IMR-90 (cell line): ENCODE data around the gene MTFR1L. TPM values are rescaled to one million over a fixed set of nuclear protein-coding genes. Genes with fewer than 3 reads are reported as not detected.

Experiments used
- ATAC-seq: fragments of 200-7000 bp; cut with Tn5 transposase; 2 replicates; pipeline ENCODE4 v1.9.1; 2020; ENCODE audit warnings: low read depth, mild to moderate bottlenecking, moderate library complexity
- BruUV-seq: library from RNA; stranded (reverse); fragments of 400-500 nt; replicated peaks from 2 replicates; lab custom pipeline; 2021; lab: Mats Ljungman, UMichigan
- CTCF ChIA-PET: fragments of 300-600 bp; formaldehyde crosslinking; extraction: SDS; loops from one replicate; lab custom pipeline; 2021; ENCODE audit warnings: antibody characterized with exemption; lab: Yijun Ruan, JAX
- POLR2A ChIA-PET: fragments of 300-600 bp; sonication (Branson Sonifier 250); formaldehyde crosslinking; loops from one replicate; lab custom pipeline; 2022; ENCODE audit warnings: antibody characterized with exemption; ENCODE audit not compliant: unreplicated experiment; lab: Charles Lee
- DNase-seq: peaks from one replicate; pipeline ENCODE4 v3.0.0; 2013
- H2AFZ ChIP-seq: replicated peaks from 2 replicates; pipeline ENCODE3; 2013; ENCODE audit warnings: low read length, mild to moderate bottlenecking; ENCODE audit not compliant: poor library complexity
- H2AK5ac ChIP-seq: 2 replicates; pipeline ENCODE4 v1.6.1; 2013; ENCODE audit warnings: low read depth, low read length, inconsistent platforms
- H2AK9ac ChIP-seq: replicated peaks from 2 replicates; pipeline ENCODE3; 2013; ENCODE audit warnings: mild to moderate bottlenecking, low read depth, low read length, moderate library complexity; ENCODE audit not compliant: poor library complexity
- H2BK120ac ChIP-seq: 2 replicates; pipeline ENCODE4 v1.6.1; 2013; ENCODE audit warnings: low read depth, low read length, inconsistent platforms
- H2BK15ac ChIP-seq: 3 replicates; pipeline ENCODE4 v1.6.1; 2013; ENCODE audit warnings: low read depth, low read length, inconsistent platforms
- H2BK20ac ChIP-seq: 2 replicates; pipeline ENCODE4 v1.6.1; 2013; ENCODE audit warnings: low read depth, mild to moderate bottlenecking, inconsistent platforms, low read length, moderate library complexity
- H2BK5ac ChIP-seq: 2 replicates; pipeline ENCODE4 v1.6.1; 2013; ENCODE audit warnings: mild to moderate bottlenecking, low read depth, low read length, inconsistent platforms; ENCODE audit not compliant: poor library complexity, severe bottlenecking
- H3K14ac ChIP-seq: replicated peaks from 2 replicates; pipeline ENCODE4 v1.6.1; 2013; ENCODE audit warnings: low read depth, low read length, inconsistent platforms
- H3K18ac ChIP-seq: 2 replicates; pipeline ENCODE4 v1.6.1; 2013; ENCODE audit warnings: low read depth, low read length, control low read depth
- H3K23ac ChIP-seq: 2 replicates; pipeline ENCODE4 v1.6.1; 2013; ENCODE audit warnings: low read depth, low read length, inconsistent platforms
- H3K27ac ChIP-seq: 2 replicates; pipeline ENCODE4 v1.5.1; 2013; ENCODE audit warnings: mild to moderate bottlenecking, control low read depth, low read length; ENCODE audit not compliant: insufficient read depth
- H3K27me3 ChIP-seq: 2 replicates; pipeline ENCODE4 v1.6.1; 2013; ENCODE audit warnings: low read length; ENCODE audit not compliant: control insufficient read depth, insufficient read depth
- H3K36me3 ChIP-seq: 2 replicates; pipeline ENCODE4 v1.6.1; 2013; ENCODE audit warnings: low read length, mixed read lengths; ENCODE audit not compliant: control insufficient read depth, insufficient read depth
- H3K4ac ChIP-seq: 2 replicates; pipeline ENCODE4 v1.6.1; 2013; ENCODE audit warnings: low read depth, low read length, inconsistent platforms
- H3K4me1 ChIP-seq: 2 replicates; pipeline ENCODE4 v1.6.1; 2013; ENCODE audit warnings: low read length, mixed read lengths; ENCODE audit not compliant: control insufficient read depth, insufficient read depth
- H3K4me2 ChIP-seq: 2 replicates; pipeline ENCODE4 v1.6.1; 2013; ENCODE audit warnings: low read depth, mild to moderate bottlenecking, control low read depth, low read length, moderate library complexity
- H3K4me3 ChIP-seq: 2 replicates; pipeline ENCODE4 v1.5.1; 2013; ENCODE audit warnings: low read depth, mild to moderate bottlenecking, control low read depth, low read length, moderate library complexity; ENCODE audit not compliant: insufficient read depth
- H3K56ac ChIP-seq: 2 replicates; pipeline ENCODE4 v1.6.1; 2013; ENCODE audit warnings: low read length, inconsistent platforms; ENCODE audit not compliant: insufficient read depth; ENCODE audit errors: extremely low read depth
- H3K79me1 ChIP-seq, 2 experiments: 2 replicates each; pipeline ENCODE4 v1.6.1; 2013; ENCODE audit warnings: low read length in 2 of 2, inconsistent platforms in 1 of 2, low read depth in 1 of 2
- H3K9ac ChIP-seq: 2 replicates; pipeline ENCODE4 v1.6.1; 2013; ENCODE audit warnings: low read depth, low read length, control low read depth
- H3K9me1 ChIP-seq: 2 replicates; pipeline ENCODE4 v1.6.1; 2013; ENCODE audit warnings: low read length, inconsistent platforms; ENCODE audit not compliant: insufficient read depth
- H3K9me3 ChIP-seq: 2 replicates; pipeline ENCODE4 v1.6.1; 2013; ENCODE audit warnings: low read length; ENCODE audit not compliant: control insufficient read depth, insufficient read depth
- H4K20me1 ChIP-seq: 2 replicates; pipeline ENCODE4 v1.6.1; 2013; ENCODE audit warnings: low read length, inconsistent platforms; ENCODE audit not compliant: insufficient read depth
- H4K5ac ChIP-seq: 2 replicates; pipeline ENCODE4 v1.6.1; 2013; ENCODE audit warnings: mild to moderate bottlenecking, low read depth, low read length, control low read depth
- H4K8ac ChIP-seq, 2 experiments: 2 replicates each; pipeline ENCODE4 v1.6.1; 2013; ENCODE audit warnings: low read depth in 2 of 2, low read length in 2 of 2, control low read depth in 1 of 2, inconsistent platforms in 1 of 2
- H4K91ac ChIP-seq: 2 replicates; pipeline ENCODE4 v1.6.1; 2013; ENCODE audit warnings: low read depth, low read length, inconsistent platforms; ENCODE audit not compliant: insufficient read depth
- BHLHE40 ChIP-seq: fragments of 150-350 bp; IDR thresholded peaks from 2 replicates; pipeline ENCODE4 v1.6.1; 2016; ENCODE audit warnings: mild to moderate bottlenecking, low read depth, low read length
- CEBPB ChIP-seq: IDR thresholded peaks from 2 replicates; pipeline ENCODE4 v1.6.1; 2012; ENCODE audit warnings: low read depth, low read length, improper control_type of control experiment
- CHD1 ChIP-seq: IDR thresholded peaks from 2 replicates; pipeline ENCODE4 v1.6.1; 2012; ENCODE audit warnings: low read depth, low read length, improper control_type of control experiment
- CTCF ChIP-seq: conservative IDR thresholded peaks from 2 replicates; pipeline ENCODE4 v1.5.1; 2012; ENCODE audit warnings: mild to moderate bottlenecking, low read depth, low read length, improper control_type of control experiment
- FOS ChIP-seq: fragments of 150-350 bp; IDR thresholded peaks from 2 replicates; pipeline ENCODE4 v1.6.1; 2016; ENCODE audit warnings: low read depth, low read length
- MAFK ChIP-seq: IDR thresholded peaks from 2 replicates; pipeline ENCODE4 v1.6.1; 2012; ENCODE audit warnings: low read depth, low read length, improper control_type of control experiment
- MAZ ChIP-seq: IDR thresholded peaks from 2 replicates; pipeline ENCODE4 v1.6.1; 2012; ENCODE audit warnings: low read depth, mild to moderate bottlenecking, low read length, improper control_type of control experiment, moderate library complexity, borderline replicate concordance
- MXI1 ChIP-seq: IDR thresholded peaks from 2 replicates; pipeline ENCODE4 v1.6.1; 2012; ENCODE audit warnings: low read depth, mild to moderate bottlenecking, low read length, moderate library complexity, borderline replicate concordance
- NFE2L2 ChIP-seq: fragments of 150-350 bp; IDR thresholded peaks from 2 replicates; pipeline ENCODE4 v1.6.1; 2016; ENCODE audit warnings: low read depth, mild to moderate bottlenecking, low read length
- POLR2A ChIP-seq: IDR thresholded peaks from 2 replicates; pipeline ENCODE4 v1.6.1; 2012; ENCODE audit warnings: mild to moderate bottlenecking, low read depth, low read length
- SMC3 ChIP-seq: fragments of 150-350 bp; IDR thresholded peaks from 2 replicates; pipeline ENCODE4 v1.6.1; 2016; ENCODE audit warnings: low read depth, mild to moderate bottlenecking, antibody characterized with exemption, low read length, moderate library complexity
- USF2 ChIP-seq: fragments of 150-350 bp; IDR thresholded peaks from 2 replicates; pipeline ENCODE4 v1.6.1; 2017; ENCODE audit warnings: mild to moderate bottlenecking, antibody characterized with exemption, low read length, low read depth
- WGBS, 2 experiments: methylation state at CpG; one replicate each; pipeline versions ENCODE4 v1.1.5 to v1.1.7; 2013; ENCODE audit warnings: missing lambda C conversion rate in 2 of 2; ENCODE audit not compliant: insufficient read length in 1 of 2; ENCODE audit errors: extremely low coverage in 2 of 2; 5-methylcytosine and 5-hydroxymethylcytosine counted together
- dilution Hi-C: fragments of 300-500 bp; cut with HindIII; formaldehyde crosslinking; loops from one replicate; pipeline ENCODE4 v1.14.3; 2018; ENCODE audit warnings: low sequenced_read_pairs; ENCODE audit not compliant: unreplicated experiment
- in situ Hi-C: fragments of 300-500 bp; cut with MboI; formaldehyde crosslinking; loops from 3 replicates; pipeline ENCODE4 v1.14.3; 2019; ENCODE audit warnings: low sequenced_read_pairs, inconsistent platforms, mixed read lengths
- intact Hi-C: fragments of 100-400 bp; cut with micrococcal nuclease; formaldehyde crosslinking; loops from 2 replicates; pipeline ENCODE4 v1.10.0; 2022
- polyA plus RNA-seq, 3 experiments: library from polyadenylated mRNA; depleted of rRNA; stranded (reverse); fragments of >200 nt; gene quantifications; 2 replicates each; pipeline ENCODE4 v1.2.3, GENCODE V29; 2012; ENCODE audit warnings: low replicate concordance in 1 of 3
- total RNA-seq: library from RNA; depleted of rRNA; stranded (reverse); fragments of >200 nt; gene quantifications from 2 replicates; pipeline ENCODE4 v1.2.3, GENCODE V29; 2012

The MTFR1L gene
- total and polyA plus RNA-seq, 2 of the 4 experiments (the other 2 are of a cell fraction): 69.1 to 69.7 TPM

GRCh38 chr1:25867210-25867991, 47.6 kb downstream of the MTFR1L start:
- Histone ChIP-seq H3K4me2 (no peak overlapping the region), H3K9me1 (peaks cover 4% of the 10 kb centered on the region), H2BK15ac (no peak overlapping the region), H4K8ac (no peak overlapping the region), H3K36me3 (peaks cover 34% of the 10 kb centered on the region), H3K23ac (no peak overlapping the region), H2AK5ac (no peak overlapping the region), H2AFZ (peak overlapping the region; percentile 19), H2BK120ac (no peak overlapping the region), H2BK5ac (no peak overlapping the region), H3K56ac (no peak overlapping the region), H4K5ac (no peak overlapping the region), H2BK20ac (no peak overlapping the region), H4K20me1 (peaks cover 8% of the 10 kb centered on the region; the same call in 1 of the 2 replicates), H3K9me3 (no peaks in the 10 kb centered on the region), H3K79me1 (peaks cover 25 to 29% of the 10 kb centered on the region in 2 experiments), H3K4me1 (peaks cover 3% of the 10 kb centered on the region), H3K9ac (no peak overlapping the region), H3K27ac (no peak overlapping the region), H3K27me3 (no peaks in the 10 kb centered on the region), H2AK9ac (peak overlapping the region; percentile 63), H3K4ac (no peak overlapping the region), H3K18ac (no peak overlapping the region), H3K4me3 (no peak overlapping the region), H4K91ac (no peak overlapping the region), H3K14ac (no peak overlapping the region)
- POLR2A ChIA-PET: interaction anchor here (0.5 kb wide), 1 partner anchor 130 kb away, joined by 4 read pairs; the partner anchor contains the start of gene PAFAH2
- dilution Hi-C loops (no loop called here), intact Hi-C loops (no loop called here), in situ Hi-C loops (no loop called here)
- CTCF ChIA-PET: interaction anchor here (0.9 kb wide), 1 partner anchor 27 kb away, joined by 8 read pairs; no protein-coding TSS in a partner anchor
- DNase-seq (no peak), ATAC-seq (peak; percentile 51)
- WGBS, 2 experiments: 84% methylated on average over 6 of the region's 9 CpGs; no CpG with 5 or more reads in 1 of the 2 experiments
- TF ChIP-seq MAZ: no peak
- no peak for TF ChIP-seq FOS
- TF ChIP-seq SMC3: no peak
- no peak for TF ChIP-seq BHLHE40
- no peak for TF ChIP-seq CTCF
- TF ChIP-seq USF2: no peak
- no peak for TF ChIP-seq MAFK
- TF ChIP-seq POLR2A: no peak
- no peak for TF ChIP-seq CEBPB
- no peak for TF ChIP-seq MXI1
- no peak for TF ChIP-seq NFE2L2
- TF ChIP-seq CHD1: no peak
- no TSS peak for BruUV-seq
